ENCODE results near the gene FKBP8. TPM values are rescaled to one million over a fixed set of nuclear protein-coding genes. Genes with fewer than 3 reads are reported as not detected.

FKBP8 gene
- total RNA-seq, 1 donor from 2014 or later: 246 TPM

- H3K36me3 Mint-ChIP-seq (ENCODE audit: low read depth, unreplicated experiment): peaks cover 24% of the 10 kb centered on the region
- no peak overlapping the region for H3K4me3 Mint-ChIP-seq (ENCODE audit: unreplicated experiment)
Measured at GRCh38 chr19:18533058-18533457, 10.3 kb downstream of the FKBP8 start.

DNA sequence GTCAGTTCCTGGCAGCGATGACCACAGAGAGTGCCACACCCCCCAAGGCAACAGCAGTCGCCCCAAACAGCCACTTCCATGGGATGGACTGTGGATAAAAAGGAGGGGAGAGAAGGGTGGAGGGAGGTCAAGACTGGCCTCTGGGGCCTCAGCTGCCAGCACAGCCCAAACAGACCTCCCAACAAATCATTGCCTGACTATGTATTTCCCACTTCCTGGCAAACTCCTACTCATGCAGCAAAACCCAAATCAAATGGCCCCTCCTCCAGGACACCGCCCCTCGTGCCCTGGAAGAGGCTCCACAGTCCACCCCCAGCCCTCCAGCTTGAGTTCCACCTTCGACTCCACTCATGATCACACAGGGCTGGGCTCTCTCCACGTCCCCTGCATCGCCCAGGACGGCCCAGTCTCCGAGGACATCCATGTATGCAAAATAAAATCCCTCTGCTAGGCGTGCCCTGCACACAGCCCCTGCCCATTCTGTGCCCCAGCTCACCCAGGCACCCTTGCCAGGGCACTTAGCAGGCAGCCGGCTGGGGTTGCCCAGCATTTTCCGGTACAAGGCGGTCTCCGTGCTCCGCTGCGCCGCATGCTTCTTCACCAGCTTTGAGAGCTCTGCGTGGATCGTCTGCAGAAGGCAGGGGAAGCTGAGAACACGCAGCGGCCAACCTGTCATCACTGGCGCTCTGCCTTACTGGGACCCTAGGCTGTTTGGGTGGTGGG lies 11.0 kb downstream of the FKBP8 start:
- Histone ChIP-seq H3K4me2 (ENCODE audit: low read length) (no peak overlapping the region), H3K4me3 (ENCODE audit: insufficient read depth, low read depth, low read length) (no peak overlapping the region), H3K4me1 (ENCODE audit: insufficient read depth, low read length) (no peaks in the 10 kb centered on the region), H3K27me3 (ENCODE audit: insufficient read depth, low read length) (no peaks in the 10 kb centered on the region), H3K79me2 (ENCODE audit: insufficient read depth, low read length) (no peaks in the 10 kb centered on the region), H3K36me3 (ENCODE audit: insufficient read depth, low read length) (peaks cover 3% of the 10 kb centered on the region), H3K27ac (ENCODE audit: low read depth, low read length) (no peak overlapping the region), H2AFZ (ENCODE audit: low read depth, low read length) (no peak overlapping the region), H3K9me3 (ENCODE audit: insufficient read depth, low read depth, low read length) (no peaks in the 10 kb centered on the region), H4K20me1 (ENCODE audit: insufficient read depth, low read length) (no peaks in the 10 kb centered on the region), H3K9ac (ENCODE audit: low read length) (no peak overlapping the region)
- Mint-ChIP-seq H3K36me3 (ENCODE audit: low read depth, unreplicated experiment) (peaks cover 24% of the 10 kb centered on the region), H3K27me3 (ENCODE audit: low read depth, unreplicated experiment) (no peaks in the 10 kb centered on the region), H3K27ac (ENCODE audit: unreplicated experiment) (peak overlapping the region; percentile 59), H3K9me3 (ENCODE audit: unreplicated experiment) (no peaks in the 10 kb centered on the region), H3K4me1 (ENCODE audit: low read depth, unreplicated experiment) (no peaks in the 10 kb centered on the region), H3K4me3 (ENCODE audit: unreplicated experiment) (no peak overlapping the region)
- FAIRE-seq (no peak), DNase-seq (ENCODE audit: low read depth) (no peak)
- TF ChIP-seq, protein P1, sequence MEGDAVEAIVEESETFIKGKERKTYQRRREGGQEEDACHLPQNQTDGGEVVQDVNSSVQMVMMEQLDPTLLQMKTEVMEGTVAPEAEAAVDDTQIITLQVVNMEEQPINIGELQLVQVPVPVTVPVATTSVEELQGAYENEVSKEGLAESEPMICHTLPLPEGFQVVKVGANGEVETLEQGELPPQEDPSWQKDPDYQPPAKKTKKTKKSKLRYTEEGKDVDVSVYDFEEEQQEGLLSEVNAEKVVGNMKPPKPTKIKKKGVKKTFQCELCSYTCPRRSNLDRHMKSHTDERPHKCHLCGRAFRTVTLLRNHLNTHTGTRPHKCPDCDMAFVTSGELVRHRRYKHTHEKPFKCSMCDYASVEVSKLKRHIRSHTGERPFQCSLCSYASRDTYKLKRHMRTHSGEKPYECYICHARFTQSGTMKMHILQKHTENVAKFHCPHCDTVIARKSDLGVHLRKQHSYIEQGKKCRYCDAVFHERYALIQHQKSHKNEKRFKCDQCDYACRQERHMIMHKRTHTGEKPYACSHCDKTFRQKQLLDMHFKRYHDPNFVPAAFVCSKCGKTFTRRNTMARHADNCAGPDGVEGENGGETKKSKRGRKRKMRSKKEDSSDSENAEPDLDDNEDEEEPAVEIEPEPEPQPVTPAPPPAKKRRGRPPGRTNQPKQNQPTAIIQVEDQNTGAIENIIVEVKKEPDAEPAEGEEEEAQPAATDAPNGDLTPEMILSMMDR (IDR thresholded peaks at IDR 0.05; ENCODE audit: insufficient read depth, low read depth, low read length): no peak
- TF ChIP-seq EZH2 (IDR thresholded peaks at IDR 0.05; ENCODE audit: insufficient read depth, low read length): no peak

More at GRCh38 chr19:18533058-18533457, 10.3 kb downstream of the FKBP8 start:
- DNase-seq (ENCODE audit: low read depth): no peak
- no peak overlapping the region for H3K4me3 ChIP-seq (ENCODE audit: insufficient read depth, low read depth, low read length)
- H4K20me1 ChIP-seq (ENCODE audit: insufficient read depth, low read length): no peaks in the 10 kb centered on the region
- H2AFZ ChIP-seq (ENCODE audit: low read depth, low read length): no peak overlapping the region
- Mint-ChIP-seq H3K4me1 (ENCODE audit: low read depth, unreplicated experiment) (no peaks in the 10 kb centered on the region), H3K9me3 (ENCODE audit: unreplicated experiment) (no peaks in the 10 kb centered on the region), H3K27me3 (ENCODE audit: low read depth, unreplicated experiment) (no peaks in the 10 kb centered on the region), H3K27ac (ENCODE audit: unreplicated experiment) (no peak overlapping the region)
- H3K27ac ChIP-seq (ENCODE audit: low read depth, low read length): no peak overlapping the region
- no peaks in the 10 kb centered on the region for H3K9me3 ChIP-seq (ENCODE audit: insufficient read depth, low read depth, low read length)
- no peak for FAIRE-seq
- TF ChIP-seq, protein P1 (IDR thresholded peaks at IDR 0.05; ENCODE audit: insufficient read depth, low read depth, low read length): no peak
- no peak for TF ChIP-seq EZH2 (IDR thresholded peaks at IDR 0.05; ENCODE audit: insufficient read depth, low read length)
- no peak overlapping the region for H3K4me2 ChIP-seq (ENCODE audit: low read length)
- no peak overlapping the region for H3K9ac ChIP-seq (ENCODE audit: low read length)
- H3K27me3 ChIP-seq (ENCODE audit: insufficient read depth, low read length): no peaks in the 10 kb centered on the region
- H3K36me3 ChIP-seq (ENCODE audit: insufficient read depth, low read length): peaks cover 3% of the 10 kb centered on the region
- no peaks in the 10 kb centered on the region for H3K4me1 ChIP-seq (ENCODE audit: insufficient read depth, low read length)
- no peaks in the 10 kb centered on the region for H3K79me2 ChIP-seq (ENCODE audit: insufficient read depth, low read length)

DNA sequence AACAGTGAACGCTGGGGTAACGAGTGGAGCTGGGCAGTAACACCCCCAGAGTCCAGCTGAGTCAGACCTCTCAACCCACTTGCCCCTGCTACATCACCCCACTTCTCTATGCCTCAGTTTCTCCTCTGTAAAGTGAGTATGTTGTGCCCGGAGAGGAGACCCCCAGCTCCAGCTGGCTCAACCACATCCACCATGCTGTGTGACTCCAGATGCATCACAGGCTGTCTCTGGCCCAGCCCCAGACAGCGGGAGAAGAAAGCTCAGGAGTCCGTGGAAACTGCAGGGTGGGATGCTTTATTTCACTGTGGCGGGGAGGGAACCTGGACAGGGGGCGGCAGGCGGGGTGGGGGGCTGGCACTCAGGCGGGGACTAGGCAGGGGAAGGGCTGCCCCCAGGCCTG lies 11.9 kb downstream of the FKBP8 start:
- no peaks in the 10 kb centered on the region for H3K79me2 ChIP-seq (ENCODE audit: insufficient read depth, low read length)
- DNase-seq (ENCODE audit: low read depth) (no peak), FAIRE-seq (no peak)
- H3K4me2 ChIP-seq (ENCODE audit: low read length): no peak overlapping the region
- no peak overlapping the region for H3K27ac ChIP-seq (ENCODE audit: low read depth, low read length)
- no peak for TF ChIP-seq EZH2 (IDR thresholded peaks at IDR 0.05; ENCODE audit: insufficient read depth, low read length)
- TF ChIP-seq, protein P1 (IDR thresholded peaks at IDR 0.05; ENCODE audit: insufficient read depth, low read depth, low read length): no peak
- Mint-ChIP-seq H3K9me3 (ENCODE audit: unreplicated experiment) (no peaks in the 10 kb centered on the region), H3K36me3 (ENCODE audit: low read depth, unreplicated experiment) (peaks cover 20% of the 10 kb centered on the region), H3K4me3 (ENCODE audit: unreplicated experiment) (no peak overlapping the region), H3K27ac (ENCODE audit: unreplicated experiment) (no peak overlapping the region), H3K4me1 (ENCODE audit: low read depth, unreplicated experiment) (no peaks in the 10 kb centered on the region), H3K27me3 (ENCODE audit: low read depth, unreplicated experiment) (no peaks in the 10 kb centered on the region)
- H2AFZ ChIP-seq (ENCODE audit: low read depth, low read length): no peak overlapping the region
- H3K4me3 ChIP-seq (ENCODE audit: insufficient read depth, low read depth, low read length): no peak overlapping the region
- no peaks in the 10 kb centered on the region for H3K9me3 ChIP-seq (ENCODE audit: insufficient read depth, low read depth, low read length)
- H3K27me3 ChIP-seq (ENCODE audit: insufficient read depth, low read length): no peaks in the 10 kb centered on the region
- peaks cover 3% of the 10 kb centered on the region for H3K36me3 ChIP-seq (ENCODE audit: insufficient read depth, low read length)
- no peak overlapping the region for H3K9ac ChIP-seq (ENCODE audit: low read length)
- no peaks in the 10 kb centered on the region for H4K20me1 ChIP-seq (ENCODE audit: insufficient read depth, low read length)
- H3K4me1 ChIP-seq (ENCODE audit: insufficient read depth, low read length): no peaks in the 10 kb centered on the region
